OCI-M1 (cell line): Measurements from ENCODE around the gene RAB11FIP4.
A peak's percentile ranks its signal among the peaks of the same experiment; 100 is the strongest.

Experiments used
- DNase-seq: peaks from one replicate; lab custom pipeline; 2025; lab: John Stamatoyannopoulos, UW

Gene RAB11FIP4

DNA sequence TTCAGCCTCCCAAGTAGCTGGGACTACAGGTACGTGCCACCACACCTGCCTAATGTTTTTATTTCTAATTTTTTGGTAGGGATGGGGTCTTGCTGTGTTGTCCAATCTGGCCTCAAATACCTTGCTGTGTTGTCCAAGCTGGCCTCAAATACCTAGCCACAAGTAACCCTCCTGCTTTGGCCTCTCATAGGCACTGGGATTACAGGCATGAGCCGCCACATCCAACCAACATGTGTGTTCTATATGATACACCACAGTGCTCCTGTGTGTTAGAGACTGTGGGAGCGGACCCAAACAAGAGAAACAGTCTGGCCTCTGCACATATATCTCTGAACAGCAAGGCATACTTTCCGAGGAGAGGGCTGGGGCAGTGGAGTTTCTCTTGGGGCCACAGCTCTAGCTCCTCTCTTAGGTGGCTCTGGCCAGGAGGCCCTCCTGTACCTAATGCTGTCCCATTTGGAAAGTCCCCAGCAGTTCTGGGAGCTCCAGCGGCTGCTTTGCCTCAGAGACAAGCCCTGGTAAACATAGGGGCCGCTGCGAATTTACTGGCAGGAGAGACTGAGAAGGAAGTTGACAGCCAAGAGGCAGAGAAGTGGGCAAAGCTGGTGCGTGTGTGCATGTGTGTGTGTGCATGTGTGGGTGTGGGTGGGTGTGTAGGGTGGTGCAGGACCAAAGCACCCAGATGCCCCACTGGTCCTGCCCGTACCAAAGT is 95.0 kb downstream of the RAB11FIP4 start:
- no peak for DNase-seq

DNA sequence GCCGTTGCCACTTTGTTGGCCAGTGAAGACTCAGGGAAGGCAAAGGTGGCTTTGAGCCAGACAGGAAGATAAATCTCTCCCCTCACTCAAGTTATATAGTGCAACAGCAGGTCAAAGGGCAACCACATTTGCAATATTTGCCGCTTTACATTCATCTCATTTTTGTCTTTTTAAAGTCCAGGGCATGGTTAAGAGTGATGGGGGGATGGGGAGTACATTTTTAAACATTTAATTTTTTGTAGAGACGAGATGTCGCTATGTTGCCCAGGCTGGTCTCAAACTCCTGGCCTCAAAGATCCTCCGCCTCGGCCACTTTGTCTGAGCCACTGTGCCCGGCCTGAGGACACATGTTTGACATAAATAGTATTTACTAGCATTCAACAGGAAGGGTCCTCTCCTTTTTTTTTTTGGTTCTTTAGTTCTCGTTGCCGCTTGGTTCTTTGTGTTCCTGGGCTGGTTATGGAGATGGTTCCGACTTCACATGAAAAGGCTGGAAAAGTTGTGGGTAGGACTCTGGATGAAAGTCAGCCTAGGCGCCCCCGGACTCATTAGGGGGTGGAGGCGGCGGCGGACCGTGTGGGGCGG is 95.7 kb downstream of the RAB11FIP4 start:
- no peak for DNase-seq

DNA sequence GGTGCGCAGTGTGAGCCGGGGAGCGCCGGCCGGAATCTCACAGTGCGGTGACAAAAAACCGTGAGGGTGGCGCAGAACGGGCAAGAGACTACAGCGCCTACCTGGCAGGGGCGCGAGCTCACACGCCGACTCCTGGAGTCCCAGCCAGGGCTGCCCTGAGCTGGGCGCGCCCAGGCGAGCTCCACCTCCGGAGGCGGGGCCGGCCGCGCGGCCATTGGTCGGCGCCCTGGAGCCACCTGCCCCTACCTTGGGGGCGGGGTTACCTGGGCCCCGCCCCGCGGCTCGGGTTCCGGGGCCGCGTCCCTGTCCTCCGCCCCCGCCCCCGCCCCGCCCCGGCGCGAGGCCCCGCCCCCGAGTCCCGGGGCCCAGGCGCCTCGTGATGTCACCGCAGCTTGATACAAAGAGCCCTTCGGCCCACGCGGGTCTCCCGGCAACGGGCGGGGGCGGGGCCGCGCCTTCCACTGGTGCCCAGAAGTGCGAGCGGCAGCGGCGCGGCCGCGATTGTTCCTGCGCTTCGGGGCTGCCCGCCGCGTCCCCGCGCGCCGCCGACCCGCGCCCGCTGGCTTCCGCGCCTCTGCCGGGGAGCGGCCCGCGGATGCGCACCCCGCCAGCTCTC is 96.3 kb downstream of the RAB11FIP4 start:
- DNase-seq, result peak; percentile 90

DNA sequence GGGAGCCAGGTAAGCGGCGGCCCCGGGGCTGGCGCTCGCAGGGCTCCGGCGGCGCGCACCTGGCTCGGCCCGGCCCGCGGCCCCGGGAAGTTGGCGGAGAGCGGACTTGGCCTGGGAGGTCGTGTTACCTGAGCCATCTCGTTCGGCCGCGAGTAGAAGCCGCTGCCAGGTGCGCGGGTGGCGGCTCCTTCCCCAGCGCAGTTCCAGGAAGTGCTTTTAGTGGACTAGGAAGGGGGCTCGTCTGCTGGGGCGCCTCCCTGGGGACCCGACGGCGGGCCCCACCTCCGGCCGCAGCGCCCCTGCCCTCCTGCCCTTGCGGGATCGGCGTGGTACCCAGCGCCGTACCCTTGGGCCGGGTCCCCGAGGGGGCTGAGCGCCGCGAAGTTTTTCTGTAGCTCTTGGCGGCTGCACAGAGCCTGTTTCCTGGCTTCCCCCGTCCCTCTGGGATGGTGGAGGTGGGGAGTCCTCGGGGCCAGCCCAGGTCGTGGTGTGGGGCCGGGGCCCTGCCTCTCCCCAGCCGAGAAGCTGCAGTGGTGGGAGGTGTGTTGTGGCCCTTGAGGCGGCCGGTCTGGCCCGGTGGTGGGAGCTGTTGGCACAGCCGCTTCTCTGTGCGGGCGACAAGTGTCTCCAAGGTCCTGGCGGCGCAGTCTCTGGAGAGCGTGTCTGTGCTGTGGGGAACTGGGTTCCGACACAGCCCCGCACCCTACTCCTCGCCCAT is 96.9 kb downstream of the RAB11FIP4 start:
- no peak for DNase-seq

DNA sequence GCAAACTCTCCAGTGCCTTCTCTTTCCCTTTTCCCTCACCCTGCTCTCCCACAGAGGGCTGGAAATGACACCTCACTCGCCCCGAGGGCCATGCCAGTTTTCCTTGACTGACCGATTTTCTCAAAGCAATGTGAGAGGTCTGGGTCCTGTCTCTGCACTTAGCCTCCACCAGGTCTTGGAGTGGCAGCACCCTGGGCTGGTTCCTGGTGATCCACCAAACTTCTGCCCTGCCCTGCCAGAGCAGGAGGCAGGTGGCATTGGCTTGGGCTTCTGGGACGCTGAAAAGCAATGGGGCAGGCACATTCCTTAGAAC is 97.5 kb downstream of the RAB11FIP4 start:
- DNase-seq, result no peak

DNA sequence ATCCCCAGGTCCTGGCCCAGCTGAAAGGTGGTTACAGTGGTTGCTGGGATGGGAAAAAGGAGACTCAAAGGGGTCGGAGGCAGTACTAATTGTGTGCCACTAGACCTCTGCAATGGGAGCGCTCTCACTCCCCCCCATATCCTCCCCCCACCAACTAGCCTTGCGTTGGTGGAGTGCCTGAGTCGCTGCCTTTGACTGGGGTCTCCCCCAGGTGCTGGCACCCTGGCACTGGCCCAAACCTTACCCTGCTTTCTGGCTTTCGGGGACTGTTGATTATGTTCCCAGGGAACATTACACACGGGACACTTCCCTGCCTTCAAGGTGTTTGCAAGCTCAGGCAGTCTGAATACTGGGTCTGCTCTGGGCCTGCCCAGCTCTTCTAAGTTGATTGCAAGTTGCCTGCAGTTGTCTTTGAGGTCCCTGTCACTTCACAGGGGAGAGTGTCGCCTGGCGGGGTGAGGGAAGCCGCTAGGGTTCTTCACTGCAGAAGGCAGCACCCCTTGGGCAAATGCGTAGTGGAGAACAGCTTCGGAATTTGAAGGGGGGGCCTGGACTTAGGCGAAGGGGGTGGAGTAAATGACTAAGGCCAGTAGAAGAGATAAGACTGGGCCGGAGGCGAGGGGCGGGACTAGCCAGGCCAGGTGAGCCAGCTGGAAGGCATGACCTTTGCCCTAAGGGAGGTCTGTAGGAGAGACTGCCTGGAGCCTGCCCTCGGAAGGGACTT is 98.0 kb downstream of the RAB11FIP4 start:
- DNase-seq, result no peak

DNA sequence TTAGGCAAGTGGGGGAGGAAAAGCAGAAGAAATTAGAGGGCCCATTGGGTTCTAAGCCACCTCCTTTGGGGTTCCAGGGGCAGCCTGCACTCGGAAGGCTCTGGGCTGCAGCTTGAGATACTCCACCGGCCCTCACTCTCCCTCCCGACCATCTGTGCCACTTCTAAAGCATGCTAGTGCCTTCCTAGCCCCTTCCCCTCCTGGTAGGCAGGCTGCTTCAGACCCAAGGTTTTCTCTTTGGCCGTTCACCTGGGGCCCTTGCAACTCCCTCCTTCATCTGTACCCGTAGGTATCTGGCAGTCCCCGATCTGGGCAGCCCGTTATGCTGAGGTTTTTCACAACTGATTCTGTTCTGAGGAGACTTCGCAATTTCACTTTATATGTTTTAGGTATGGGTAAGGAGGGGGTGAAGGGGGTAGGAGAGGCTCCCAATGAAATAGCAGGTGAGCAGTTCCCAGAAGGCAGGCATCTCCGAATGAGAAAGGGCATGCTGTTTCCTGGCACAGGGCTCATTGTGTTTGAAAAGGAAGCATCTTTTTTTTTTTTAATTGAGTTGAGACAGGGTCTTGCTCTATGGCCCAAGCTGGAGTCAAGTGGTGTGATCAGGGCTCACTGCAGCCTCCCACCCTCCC is 98.7 kb downstream of the RAB11FIP4 start:
- no peak for DNase-seq

DNA sequence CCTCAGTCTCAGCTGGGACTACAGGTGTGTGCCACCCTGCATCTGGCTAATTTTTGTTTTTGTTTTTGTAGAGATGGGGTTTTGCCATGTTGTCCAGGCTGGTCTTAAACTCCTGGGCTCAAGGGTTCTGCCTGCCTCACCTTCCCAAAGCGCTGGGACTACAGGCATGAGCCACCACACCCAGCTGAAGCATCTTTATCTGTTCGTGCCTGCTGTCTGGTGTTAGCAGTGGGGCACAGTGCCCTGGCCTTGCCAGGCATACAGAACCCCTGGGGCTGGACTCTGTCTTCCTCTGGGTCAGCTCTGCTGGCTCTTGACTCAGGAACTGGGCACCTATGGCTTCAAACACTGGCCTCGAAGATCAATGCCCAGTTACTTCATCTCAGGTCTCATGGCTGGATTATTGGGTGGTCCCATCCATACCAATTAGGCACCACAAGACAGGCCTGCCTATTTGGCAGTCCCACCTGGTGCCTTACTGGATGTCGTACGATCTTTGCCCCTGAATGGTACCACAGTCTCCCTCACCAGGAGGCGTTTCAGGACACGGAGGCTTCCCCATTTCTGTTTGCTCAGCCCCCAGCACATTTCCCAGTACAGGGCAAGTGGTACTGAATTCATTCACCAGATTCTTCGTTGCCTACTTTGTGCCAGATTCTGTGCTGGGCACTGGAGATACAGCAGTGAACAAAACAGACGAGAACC is 99.3 kb downstream of the RAB11FIP4 start:
- DNase-seq, result no peak

DNA sequence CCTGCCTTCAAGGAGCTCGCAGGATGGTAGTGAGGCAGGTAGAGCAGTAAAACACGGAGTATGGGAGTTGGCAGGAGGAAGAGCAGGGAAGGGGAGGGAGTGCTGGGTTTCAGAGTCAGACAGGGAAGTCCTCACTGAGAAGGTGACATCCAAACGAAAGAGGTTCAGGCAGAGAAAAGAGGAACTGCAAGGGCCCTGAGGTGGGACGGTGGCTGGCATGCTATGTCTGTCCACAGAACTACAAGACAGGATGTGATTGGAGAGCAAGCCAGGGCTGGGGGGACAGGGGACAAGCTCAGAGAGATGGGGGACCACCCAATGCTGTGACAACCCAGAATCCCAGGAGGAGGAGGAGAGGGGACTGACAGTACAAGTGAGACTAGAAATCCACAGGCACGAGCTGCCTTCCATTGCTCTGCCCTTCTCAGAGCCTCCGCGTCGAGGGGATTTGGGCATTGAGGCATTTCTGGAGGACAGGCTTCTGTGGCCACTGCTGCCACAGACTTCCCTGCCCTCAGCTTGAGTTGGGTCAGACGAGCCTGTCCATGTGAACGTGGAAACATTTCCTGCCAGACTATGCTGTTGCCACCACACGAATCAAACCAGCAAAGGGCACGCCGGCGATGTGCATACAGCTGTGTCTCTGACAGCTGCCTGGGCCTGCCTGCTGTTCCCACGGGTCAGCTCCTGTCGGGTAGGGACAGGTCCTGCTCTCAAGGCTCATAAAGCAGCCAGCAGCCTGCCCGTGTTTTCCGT is 100.1 kb downstream of the RAB11FIP4 start:
- peak; percentile 57 for DNase-seq

DNA sequence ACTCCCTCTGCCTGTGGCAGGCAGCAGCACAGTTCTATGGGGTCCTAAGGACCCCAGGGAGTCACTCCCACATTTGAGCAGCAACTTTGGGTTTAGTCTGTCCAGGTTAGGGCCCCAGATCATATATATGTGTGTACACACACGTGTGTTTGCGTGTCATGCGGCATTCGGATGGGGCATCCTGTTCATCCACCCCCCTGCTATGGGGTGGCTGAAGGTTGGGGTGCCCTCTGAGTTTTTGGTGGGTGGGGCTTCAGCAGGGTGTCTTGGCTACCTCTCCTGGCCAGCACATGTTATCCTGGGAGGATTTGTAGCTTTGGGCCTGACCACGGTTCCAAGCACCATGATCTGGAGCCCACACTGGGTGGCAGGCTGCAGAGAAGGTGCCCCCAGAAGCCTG is 100.7 kb downstream of the RAB11FIP4 start:
- DNase-seq, result no peak

DNA sequence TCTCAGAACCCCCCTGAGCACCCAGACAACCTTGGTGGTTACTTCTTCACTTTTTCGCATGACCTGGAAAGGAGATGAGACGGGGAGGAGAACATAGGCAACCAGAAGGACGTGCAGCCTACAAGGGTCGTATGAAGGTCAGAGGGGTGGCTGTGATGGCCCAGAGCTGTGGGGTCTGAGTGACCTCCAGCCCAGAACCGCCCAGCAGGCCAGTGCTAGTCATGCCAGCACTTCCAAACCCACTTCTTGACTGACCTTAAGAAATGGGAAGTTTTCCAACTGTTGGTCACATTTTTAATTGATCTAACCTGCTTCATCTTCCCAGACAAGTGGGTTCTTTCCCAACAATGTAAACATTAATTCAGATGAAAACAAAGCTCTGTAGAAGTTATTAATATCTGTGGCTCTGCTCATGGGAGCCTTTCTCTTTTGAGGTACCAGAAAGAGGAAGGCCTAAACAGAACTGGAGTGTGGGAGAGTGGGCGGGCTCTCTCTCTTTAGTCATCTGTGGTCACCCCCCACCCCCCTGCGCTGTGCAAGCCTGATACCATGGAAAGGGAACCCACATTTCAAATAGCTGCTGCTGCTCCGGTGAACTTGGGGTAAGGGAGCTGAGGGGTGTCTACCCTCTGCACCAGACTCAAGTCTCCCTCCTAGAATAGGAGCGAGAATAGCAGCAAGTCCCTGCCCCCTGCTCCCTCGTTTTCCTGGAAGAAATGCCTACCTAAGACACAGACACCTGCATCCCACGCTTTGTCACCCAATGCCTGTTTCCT is 101.6 kb downstream of the RAB11FIP4 start:
- peak; percentile 68 for DNase-seq

DNA sequence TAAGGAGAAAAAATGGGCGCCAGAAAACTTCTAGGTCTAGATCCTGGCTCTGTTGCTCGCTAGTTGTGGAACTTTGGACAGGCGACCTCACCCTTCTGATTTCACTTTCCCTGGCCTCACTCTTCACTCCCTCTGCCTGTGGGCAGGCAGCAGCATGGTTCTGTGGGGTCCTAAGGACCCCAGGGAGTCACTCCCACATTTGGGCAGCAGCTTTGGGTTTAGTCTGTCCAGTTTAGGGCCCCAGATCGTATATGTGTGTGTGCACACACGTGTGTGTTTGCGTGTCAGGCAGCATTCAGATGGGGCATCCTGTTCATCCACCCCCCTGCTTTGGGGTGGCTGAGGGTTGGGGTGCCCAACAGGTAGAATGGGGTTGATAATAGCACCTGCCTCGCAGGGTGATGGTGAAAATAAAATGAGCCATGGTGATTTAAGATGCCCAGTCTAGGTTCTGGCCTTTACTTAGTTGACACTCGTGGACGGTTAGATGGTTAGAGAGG is 102.2 kb downstream of the RAB11FIP4 start:
- no peak for DNase-seq

DNA sequence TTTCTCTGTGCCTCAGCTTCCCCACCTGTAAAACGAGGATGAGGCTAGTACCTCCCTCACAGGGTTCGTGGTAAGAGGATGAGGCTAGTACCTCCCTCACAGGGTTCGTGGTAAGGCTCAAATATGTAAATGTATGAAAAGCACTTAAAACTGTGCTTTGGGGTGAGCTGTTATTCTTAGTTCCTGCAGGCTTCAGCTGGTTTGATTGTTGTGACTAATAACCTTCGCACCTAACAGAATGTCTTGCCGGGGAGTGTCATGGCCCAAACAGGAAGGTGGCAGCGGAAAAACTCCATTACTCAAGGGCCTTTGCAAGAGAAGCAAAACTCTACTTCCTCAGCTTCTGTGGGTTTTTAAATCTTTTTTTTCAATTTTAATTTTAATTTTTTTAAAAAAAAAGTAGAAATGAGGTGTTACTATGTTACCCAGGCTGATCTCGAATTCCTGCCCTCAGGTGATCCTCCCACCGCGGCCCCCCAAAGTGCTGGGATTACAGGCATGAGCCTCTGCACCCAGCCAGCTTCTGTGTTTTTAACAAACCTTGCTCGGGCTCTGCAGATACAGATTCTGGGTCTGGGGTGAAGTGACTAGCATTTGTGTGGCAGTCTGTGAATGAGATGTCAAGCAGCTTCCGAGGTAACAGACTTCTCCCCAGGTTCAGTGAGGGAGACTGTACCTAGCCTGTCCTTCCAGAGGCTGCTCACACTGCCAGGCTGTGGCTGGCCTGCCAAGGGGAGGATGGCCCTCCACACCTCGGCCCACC is 103.0 kb downstream of the RAB11FIP4 start:
- DNase-seq, result no peak

DNA sequence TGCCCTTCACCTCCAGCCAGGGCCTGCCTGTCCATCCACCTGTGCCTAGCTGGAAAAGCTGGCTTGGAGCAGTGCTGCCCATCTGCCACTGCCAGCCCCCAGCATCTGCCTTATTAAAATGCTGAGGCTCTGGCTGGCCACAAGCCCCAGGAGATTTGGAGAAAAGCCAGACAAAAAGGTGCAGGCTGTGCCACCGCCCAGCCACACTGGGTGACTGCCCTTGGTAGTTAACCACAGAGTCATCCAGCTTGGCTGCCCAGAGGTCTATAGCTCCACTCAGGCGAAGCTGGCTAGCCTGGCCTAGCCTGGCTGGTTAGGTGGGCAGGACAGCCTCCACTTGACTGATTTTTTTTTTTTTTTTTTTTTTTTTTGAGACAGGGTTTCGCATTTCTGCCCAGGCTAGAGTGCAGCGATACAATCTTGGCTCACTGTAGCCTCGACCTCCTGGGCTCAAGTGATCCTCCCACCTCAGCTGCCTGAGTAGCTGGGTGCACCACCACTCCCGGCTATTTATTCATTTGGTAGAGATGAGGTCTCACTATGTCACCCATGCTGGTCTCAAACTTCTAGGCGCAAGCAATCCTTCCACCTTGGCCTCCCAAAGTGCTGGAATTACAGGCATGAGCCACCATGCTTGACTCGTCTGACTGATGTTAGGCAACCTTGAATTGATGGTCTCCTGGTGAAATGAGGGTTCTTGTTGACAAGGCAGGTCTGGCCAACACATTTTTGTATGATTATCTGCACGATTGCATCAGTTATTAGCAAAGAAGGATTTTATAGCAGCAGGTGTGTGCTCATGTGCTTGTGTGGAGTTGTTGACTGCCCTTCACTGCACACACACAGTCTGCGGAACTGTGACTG is 103.8 kb downstream of the RAB11FIP4 start:
- no peak for DNase-seq

DNA sequence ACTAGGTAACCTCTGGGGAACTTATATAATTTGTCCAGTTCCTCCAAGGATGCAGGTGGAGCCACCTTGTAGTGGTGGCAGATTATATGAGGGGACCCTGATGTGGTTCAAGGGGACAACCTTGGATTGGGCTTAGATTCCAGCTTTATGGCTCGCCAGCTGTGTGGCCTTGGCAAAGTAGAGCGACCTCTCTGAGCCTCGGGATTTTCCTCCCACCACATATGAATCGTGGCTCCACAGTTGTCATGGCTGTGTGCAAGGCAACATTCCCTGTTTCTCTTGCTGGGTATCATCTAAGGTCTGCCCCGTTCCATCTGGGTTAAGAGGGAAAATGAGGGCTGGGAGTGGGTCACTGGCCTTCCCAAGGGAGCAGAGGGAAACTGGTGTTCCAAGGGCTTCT is 104.6 kb downstream of the RAB11FIP4 start:
- DNase-seq, result no peak

DNA sequence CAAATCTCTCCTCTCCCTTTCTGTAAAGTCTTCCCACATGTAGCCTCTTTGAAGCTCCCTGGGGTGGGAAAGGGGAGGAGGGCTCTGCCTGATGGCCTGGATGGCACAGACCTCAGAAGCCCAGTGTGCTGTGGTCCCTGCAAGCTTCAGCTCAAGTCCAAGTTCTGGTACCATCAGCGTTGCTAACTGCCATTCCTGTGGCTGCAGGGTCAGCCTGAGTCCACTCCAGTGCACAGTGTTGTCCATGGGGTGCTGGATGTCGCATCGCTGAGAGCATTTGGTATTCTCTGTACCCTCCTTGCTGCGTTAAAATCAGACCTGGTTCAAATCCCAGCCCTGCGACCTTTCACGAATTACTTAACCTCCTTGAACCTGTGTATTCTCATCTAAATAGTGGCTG is 105.1 kb downstream of the RAB11FIP4 start:
- DNase-seq, result no peak

DNA sequence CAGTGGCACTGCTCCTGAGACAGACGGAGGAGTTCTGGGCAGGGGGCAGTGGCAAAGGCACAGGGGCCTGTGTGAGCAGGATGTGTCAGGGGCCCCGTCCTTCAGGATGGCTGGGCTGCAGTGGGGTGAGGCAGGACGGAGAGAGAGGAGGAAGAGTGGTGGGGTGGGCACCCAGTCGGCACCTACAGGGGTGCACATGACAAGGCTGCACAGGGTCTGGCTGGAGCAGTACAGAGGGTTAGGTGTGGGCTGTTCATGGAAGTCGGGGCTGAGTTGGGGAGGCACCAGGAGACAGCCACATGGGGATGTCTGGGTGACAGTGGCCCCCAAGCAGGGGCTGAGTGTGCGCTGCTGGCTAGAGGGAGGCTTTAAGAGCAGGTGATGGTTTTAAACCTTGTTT is 106.0 kb downstream of the RAB11FIP4 start:
- no peak for DNase-seq
